DOHH2 (cell line): ENCODE results near the gene BBX.

Experiments
- H3F3A ChIP-seq: fragments of 200-600 bp; sonication (generic), shearing (Covaris generic); 2 replicates; pipeline ENCODE4 v1.6.0; 2016; ENCODE audit warnings: antibody characterized with exemption, mild to moderate bottlenecking; ENCODE audit not compliant: control insufficient read depth, insufficient read depth
- H3K27ac ChIP-seq: fragments of 200-600 bp; sonication (generic); 2 replicates; pipeline ENCODE4 v1.5.1; 2014; ENCODE audit warnings: low read depth, mild to moderate bottlenecking, low read length, moderate library complexity
- H3K27me3 ChIP-seq: fragments of 200-600 bp; sonication (generic); 2 replicates; pipeline ENCODE4 v1.6.1; 2014; ENCODE audit warnings: mild to moderate bottlenecking, low read length, mixed read lengths; ENCODE audit not compliant: control insufficient read depth
- H3K36me3 ChIP-seq: fragments of 200-600 bp; sonication (generic); 2 replicates; pipeline ENCODE4 v1.6.1; 2014; ENCODE audit warnings: mild to moderate bottlenecking, low read length, moderate library complexity, mixed read lengths; ENCODE audit not compliant: control insufficient read depth
- H3K4me1 ChIP-seq: fragments of 200-600 bp; sonication (generic); 2 replicates; pipeline ENCODE4 v1.6.1; 2014; ENCODE audit warnings: mild to moderate bottlenecking, low read length, mixed read lengths; ENCODE audit not compliant: control insufficient read depth
- H3K4me2 ChIP-seq: fragments of 200-600 bp; sonication (generic); 2 replicates; pipeline ENCODE4 v1.6.0; 2014; ENCODE audit warnings: mild to moderate bottlenecking, low read length, moderate library complexity
- H3K4me3 ChIP-seq: fragments of 200-600 bp; sonication (generic); 2 replicates; pipeline ENCODE4 v1.5.1; 2014; ENCODE audit warnings: mild to moderate bottlenecking, low read length, mixed read lengths
- H3K79me2 ChIP-seq: fragments of 200-600 bp; sonication (generic); 2 replicates; pipeline ENCODE4 v1.6.1; 2014; ENCODE audit warnings: mild to moderate bottlenecking, low read length, mixed read lengths; ENCODE audit not compliant: control insufficient read depth
- H3K9me2 ChIP-seq: fragments of 200-600 bp; sonication (generic); replicated peaks from 2 replicates; pipeline ENCODE4 v1.6.1; 2014; ENCODE audit warnings: mild to moderate bottlenecking, low read length, mixed read lengths; ENCODE audit not compliant: control insufficient read depth
- H3K9me3 ChIP-seq: fragments of 200-600 bp; sonication (generic); 2 replicates; pipeline ENCODE4 v1.6.1; 2014; ENCODE audit warnings: antibody characterized with exemption, low read length, mixed read lengths; ENCODE audit not compliant: control insufficient read depth, insufficient read depth
- H4K20me1 ChIP-seq: fragments of 200-600 bp; sonication (generic); 2 replicates; pipeline ENCODE4 v1.6.0; 2014; ENCODE audit warnings: low read depth, mild to moderate bottlenecking, antibody characterized with exemption, low read length, moderate library complexity; ENCODE audit not compliant: control insufficient read depth, insufficient read depth
- CTCF ChIP-seq: fragments of 200-600 bp; sonication (generic); IDR thresholded peaks from one replicate; pipeline ENCODE4 v1.5.1; 2014; ENCODE audit warnings: antibody characterized with exemption, mild to moderate bottlenecking, low read depth, low read length; ENCODE audit not compliant: poor library complexity, severe bottlenecking
- EZH2phosphoT487 ChIP-seq: fragments of 200-600 bp; sonication (generic); IDR thresholded peaks from 2 replicates; pipeline ENCODE4 v1.6.1; 2017; ENCODE audit warnings: borderline replicate concordance, mild to moderate bottlenecking, antibody characterized with exemption, low read length, moderate library complexity, mixed read lengths

BBX gene

GRCh38 chr3:107727102-107727501 is 204.3 kb downstream of the BBX start:
- Histone ChIP-seq H3K4me3 (no peak overlapping the region), H3K4me2 (no peak overlapping the region), H3K79me2 (no peaks in the 10 kb centered on the region), H3K36me3 (peaks cover 27% of the 10 kb centered on the region), H3K9me2 (no peaks in the 10 kb centered on the region), H3K27ac (no peak overlapping the region), H3K4me1 (no peaks in the 10 kb centered on the region), H3K9me3 (no peaks in the 10 kb centered on the region), H3K27me3 (no peaks in the 10 kb centered on the region), H4K20me1 (no peaks in the 10 kb centered on the region), H3F3A (no peaks in the 10 kb centered on the region)
- TF ChIP-seq EZH2phosphoT487 (no peak), CTCF (no peak)

GRCh38 chr3:107729686-107730085 is 206.9 kb downstream of the BBX start:
- Histone ChIP-seq H3K4me1 (no peaks in the 10 kb centered on the region), H3K79me2 (no peaks in the 10 kb centered on the region), H3K27ac (no peak overlapping the region), H4K20me1 (no peaks in the 10 kb centered on the region), H3K36me3 (peaks cover 34% of the 10 kb centered on the region), H3K4me3 (no peak overlapping the region), H3K4me2 (no peak overlapping the region), H3K27me3 (no peaks in the 10 kb centered on the region), H3K9me3 (no peaks in the 10 kb centered on the region), H3F3A (no peaks in the 10 kb centered on the region), H3K9me2 (no peaks in the 10 kb centered on the region)
- TF ChIP-seq EZH2phosphoT487 (no peak), CTCF (no peak)

GRCh38 chr3:107734317-107734716 is 211.6 kb downstream of the BBX start:
- Histone ChIP-seq H3K79me2 (no peaks in the 10 kb centered on the region), H3K9me3 (no peaks in the 10 kb centered on the region), H3K4me3 (no peak overlapping the region), H3F3A (no peaks in the 10 kb centered on the region), H3K27ac (no peak overlapping the region), H4K20me1 (no peaks in the 10 kb centered on the region), H3K9me2 (no peaks in the 10 kb centered on the region), H3K4me2 (no peak overlapping the region), H3K36me3 (peaks cover 22% of the 10 kb centered on the region), H3K4me1 (peaks cover 10% of the 10 kb centered on the region), H3K27me3 (no peaks in the 10 kb centered on the region)
- TF ChIP-seq EZH2phosphoT487 (no peak), CTCF (no peak)

- no peaks in the 10 kb centered on the region for H3F3A ChIP-seq
- no peak overlapping the region for H3K4me2 ChIP-seq
- H3K4me1 ChIP-seq, result peaks cover 11% of the 10 kb centered on the region
- no peaks in the 10 kb centered on the region for H3K9me2 ChIP-seq
- no peaks in the 10 kb centered on the region for H3K79me2 ChIP-seq
- peaks cover 10% of the 10 kb centered on the region; the same call in 1 of the 2 replicates for H3K36me3 ChIP-seq
- H4K20me1 ChIP-seq, result no peaks in the 10 kb centered on the region
- H3K27ac ChIP-seq, result no peak overlapping the region
- TF ChIP-seq CTCF (no peak), EZH2phosphoT487 (no peak)
- H3K27me3 ChIP-seq, result no peaks in the 10 kb centered on the region
- no peaks in the 10 kb centered on the region for H3K9me3 ChIP-seq
- H3K4me3 ChIP-seq, result no peak overlapping the region
Observed at GRCh38 chr3:107737914-107738313, 215.2 kb downstream of the BBX start.
